Testis (tissue), 2 donors: Measurements from ENCODE around the gene TGFA.

Experiments
- POLR2A ChIP-seq: fragments of 450-650 bp; IDR thresholded peaks from one replicate; pipeline ENCODE4 v1.6.1; 2017; ENCODE audit warnings: antibody characterized with exemption, mild to moderate bottlenecking, moderate library complexity
- TF ChIP-seq, protein P1 (sequence below), 3 experiments: fragments of 450-650 bp in 2 of 3; fragments of 200-600 bp in 1 of 3; sonication (generic) in 1 of 3; IDR thresholded peaks; one replicate each; pipeline ENCODE4 v1.5.1; 2016 to 2019; ENCODE audit warnings: antibody characterized with exemption in 3 of 3, mild to moderate bottlenecking in 2 of 3, moderate library complexity in 1 of 3

DNA sequence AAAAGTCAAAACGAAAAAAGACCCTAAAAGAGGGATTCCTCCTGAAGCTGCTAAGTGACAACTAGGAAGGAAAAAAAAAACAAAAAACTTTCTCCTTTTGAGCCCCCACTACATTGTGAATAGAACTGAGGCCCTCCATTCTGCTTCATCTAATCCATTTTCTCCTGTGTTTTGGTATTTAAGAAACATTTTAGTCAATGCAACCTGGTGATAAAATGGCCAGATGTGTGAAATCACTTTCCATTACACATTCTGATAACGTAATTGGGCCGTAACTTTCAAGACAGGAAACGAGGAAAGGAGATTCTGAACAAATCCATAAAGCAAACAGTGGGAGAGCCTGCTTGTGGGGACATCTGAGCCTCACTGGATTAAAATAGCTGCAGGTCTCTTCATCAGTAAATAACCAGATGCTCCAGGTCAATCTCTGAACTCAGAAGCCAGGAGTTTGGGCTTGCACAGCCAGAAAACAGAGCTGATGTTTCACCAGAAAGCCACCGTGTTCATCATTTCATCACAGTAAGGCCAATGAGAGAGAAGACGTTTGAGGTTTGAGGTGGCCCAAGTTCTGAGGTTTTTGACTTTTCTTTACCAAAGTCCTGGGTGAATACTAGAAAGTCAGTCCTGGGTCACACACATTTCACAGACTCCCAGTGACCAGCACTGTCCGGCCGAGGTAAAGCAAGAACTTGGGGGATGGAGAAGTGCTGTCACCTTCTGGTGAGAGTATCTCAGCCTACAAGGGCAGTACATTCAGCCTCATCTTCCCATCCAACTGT, 47.8 kb downstream of the TGFA start:
- TF ChIP-seq, protein P1, sequence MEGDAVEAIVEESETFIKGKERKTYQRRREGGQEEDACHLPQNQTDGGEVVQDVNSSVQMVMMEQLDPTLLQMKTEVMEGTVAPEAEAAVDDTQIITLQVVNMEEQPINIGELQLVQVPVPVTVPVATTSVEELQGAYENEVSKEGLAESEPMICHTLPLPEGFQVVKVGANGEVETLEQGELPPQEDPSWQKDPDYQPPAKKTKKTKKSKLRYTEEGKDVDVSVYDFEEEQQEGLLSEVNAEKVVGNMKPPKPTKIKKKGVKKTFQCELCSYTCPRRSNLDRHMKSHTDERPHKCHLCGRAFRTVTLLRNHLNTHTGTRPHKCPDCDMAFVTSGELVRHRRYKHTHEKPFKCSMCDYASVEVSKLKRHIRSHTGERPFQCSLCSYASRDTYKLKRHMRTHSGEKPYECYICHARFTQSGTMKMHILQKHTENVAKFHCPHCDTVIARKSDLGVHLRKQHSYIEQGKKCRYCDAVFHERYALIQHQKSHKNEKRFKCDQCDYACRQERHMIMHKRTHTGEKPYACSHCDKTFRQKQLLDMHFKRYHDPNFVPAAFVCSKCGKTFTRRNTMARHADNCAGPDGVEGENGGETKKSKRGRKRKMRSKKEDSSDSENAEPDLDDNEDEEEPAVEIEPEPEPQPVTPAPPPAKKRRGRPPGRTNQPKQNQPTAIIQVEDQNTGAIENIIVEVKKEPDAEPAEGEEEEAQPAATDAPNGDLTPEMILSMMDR (IDR thresholded peaks at IDR 0.05) = no peak
- TF ChIP-seq POLR2A = no peak
